NCI-H510A (cell line): ENCODE measurements around the gene SLC8A3.

Experiments used
- DNase-seq: peaks from one replicate; lab custom pipeline; 2025; lab: John Stamatoyannopoulos, UW

Gene SLC8A3

GRCh38 chr14:69996216-69996615, 192.5 kb downstream of the SLC8A3 start:
- DNase-seq: no peak
